Osteoblast (primary cell): ENCODE data around the gene NFIA. TPM values are rescaled to one million over a fixed set of nuclear protein-coding genes. Genes with fewer than 3 reads are reported as not detected.
A peak's percentile ranks its signal among the peaks of the same experiment; 100 is the strongest.

ENCODE experiments used
- DNase-seq: peaks from one replicate; pipeline ENCODE4 v3.0.0; 2011; ENCODE audit warnings: low spot score, mixed read lengths; ENCODE audit not compliant: insufficient read length; ENCODE audit errors: missing footprints
- H2AFZ ChIP-seq: 2 replicates; pipeline ENCODE4 v1.6.0; 2011; ENCODE audit warnings: mild to moderate bottlenecking, low read length
- H3K27ac ChIP-seq: 2 replicates; pipeline ENCODE4 v1.5.1; 2011; ENCODE audit warnings: mild to moderate bottlenecking, low read depth, low read length, moderate library complexity
- H3K27me3 ChIP-seq: 2 replicates; pipeline ENCODE4 v1.6.0; 2012; ENCODE audit warnings: mild to moderate bottlenecking, control low read depth, inconsistent platforms, low read length, moderate library complexity; ENCODE audit not compliant: insufficient read depth
- H3K36me3 ChIP-seq: 2 replicates; pipeline ENCODE4 v1.5.1; 2011; ENCODE audit warnings: mild to moderate bottlenecking, low read length, control low read depth, moderate library complexity; ENCODE audit not compliant: insufficient read depth
- H3K4me1 ChIP-seq: 2 replicates; pipeline ENCODE4 v1.5.1; 2011; ENCODE audit warnings: mild to moderate bottlenecking, low read length, control low read depth, moderate library complexity; ENCODE audit not compliant: insufficient read depth
- H3K4me2 ChIP-seq: 2 replicates; pipeline ENCODE4 v1.6.0; 2011; ENCODE audit warnings: mild to moderate bottlenecking, low read length; ENCODE audit not compliant: insufficient read depth
- H3K4me3 ChIP-seq: fragments of 200-600 bp; sonication (generic); 3 replicates; pipeline ENCODE4 v1.5.1; 2012; ENCODE audit warnings: mild to moderate bottlenecking, low read length, inconsistent platforms; ENCODE audit not compliant: insufficient read depth
- H3K79me2 ChIP-seq: 2 replicates; pipeline ENCODE4 v1.6.0; 2012; ENCODE audit warnings: mild to moderate bottlenecking, low read length, control low read depth, inconsistent platforms; ENCODE audit not compliant: insufficient read depth
- H3K9me3 ChIP-seq: 2 replicates; pipeline ENCODE4 v1.5.1; 2011; ENCODE audit warnings: low read depth, low read length, control low read depth
- H4K20me1 ChIP-seq: 2 replicates; pipeline ENCODE4 v1.6.0; 2012; ENCODE audit warnings: mild to moderate bottlenecking, low read length, control low read depth; ENCODE audit not compliant: insufficient read depth
- CTCF ChIP-seq: IDR thresholded peaks from 2 replicates; pipeline ENCODE4 v1.5.1; 2011; ENCODE audit warnings: mild to moderate bottlenecking, low read depth, low read length, moderate library complexity; ENCODE audit errors: extremely low read depth
- total RNA-seq: library from RNA; depleted of rRNA; stranded (reverse); fragments of >200 nt; gene quantifications from 2 replicates; pipeline ENCODE4 v1.2.3, GENCODE V29; 2012

Gene NFIA
- total RNA-seq, 1 donor, result 7.2 TPM

GRCh38 chr1:61386770-61387169, 304.4 kb downstream of the NFIA start:
- no peak for TF ChIP-seq CTCF
- Histone ChIP-seq H4K20me1 (no peaks in the 10 kb centered on the region), H3K27me3 (no peaks in the 10 kb centered on the region), H2AFZ (no peak overlapping the region), H3K4me1 (peaks cover 11% of the 10 kb centered on the region), H3K27ac (no peak overlapping the region), H3K4me3 (no peak overlapping the region), H3K9me3 (no peaks in the 10 kb centered on the region), H3K36me3 (no peaks in the 10 kb centered on the region), H3K4me2 (no peak overlapping the region), H3K79me2 (no peaks in the 10 kb centered on the region)
- no peak for DNase-seq

GRCh38 chr1:61387829-61388228, 305.5 kb downstream of the NFIA start:
- Histone ChIP-seq H3K9me3 (no peaks in the 10 kb centered on the region), H3K27ac (peak overlapping the region; percentile 84), H3K4me3 (no peak overlapping the region), H3K36me3 (no peaks in the 10 kb centered on the region), H3K4me1 (peaks cover 11% of the 10 kb centered on the region), H3K27me3 (no peaks in the 10 kb centered on the region), H3K4me2 (no peak overlapping the region), H4K20me1 (no peaks in the 10 kb centered on the region), H2AFZ (no peak overlapping the region), H3K79me2 (no peaks in the 10 kb centered on the region)
- DNase-seq, result no peak
- TF ChIP-seq CTCF, result no peak

- no peak for DNase-seq
Measured at GRCh38 chr1:61388566-61388965, 306.2 kb downstream of the NFIA start.

More at GRCh38 chr1:61388566-61388965, 306.2 kb downstream of the NFIA start:
- Histone ChIP-seq H2AFZ (no peak overlapping the region), H3K4me3 (no peak overlapping the region), H3K27ac (peak overlapping the region; percentile 84), H4K20me1 (no peaks in the 10 kb centered on the region), H3K9me3 (no peaks in the 10 kb centered on the region), H3K27me3 (no peaks in the 10 kb centered on the region), H3K36me3 (no peaks in the 10 kb centered on the region), H3K4me1 (peaks cover 11% of the 10 kb centered on the region), H3K79me2 (no peaks in the 10 kb centered on the region), H3K4me2 (peak overlapping the region; percentile 37)
- no peak for TF ChIP-seq CTCF
